Stimulated activated memory B cell treated with anti-CD40 and anti-IgM and Interleukin-4, amounts not matched to agents 10 μg/mL and 1 μg/mL and 100 μg/mL, for 72 hours (primary cell): ENCODE results near the gene PBX3.

Source experiments
- ATAC-seq: fragments of 150-1000 bp; cut with Tn5 transposase; 2 replicates; pipeline ENCODE4 v1.10.0; 2021
- H3K27ac Mint-ChIP-seq: one replicate; pipeline ENCODE4 v1.8.0; 2022; ENCODE audit warnings: mild to moderate bottlenecking, mixed read lengths
- H3K27me3 Mint-ChIP-seq: one replicate; pipeline ENCODE4 v1.8.0; 2022; ENCODE audit warnings: mixed read lengths
- H3K36me3 Mint-ChIP-seq: one replicate; pipeline ENCODE4 v1.8.0; 2022; ENCODE audit warnings: mixed read lengths
- H3K4me1 Mint-ChIP-seq: one replicate; pipeline ENCODE4 v1.8.0; 2022; ENCODE audit warnings: mixed read lengths
- H3K4me3 Mint-ChIP-seq: one replicate; pipeline ENCODE4 v1.8.0; 2022; ENCODE audit warnings: mild to moderate bottlenecking, moderate library complexity, mixed read lengths
- H3K9me3 Mint-ChIP-seq: one replicate; pipeline ENCODE4 v1.8.0; 2022; ENCODE audit warnings: mixed read lengths

Gene PBX3

GRCh38 chr9:125747053-125747764, at the start of gene PBX3:
PBX3 (plus strand) TSS chr9:125747373.
- Mint-ChIP-seq H3K9me3 (no peaks in the 10 kb centered on the region), H3K27me3 (no peaks in the 10 kb centered on the region), H3K36me3 (peaks cover 28% of the 10 kb centered on the region), H3K27ac (peak within 1 kb of the TSS; percentile 85), H3K4me3 (peak within 1 kb of the TSS; percentile 95), H3K4me1 (peaks cover 56% of the 10 kb centered on the region)
- ATAC-seq, result peak; percentile 22

- Mint-ChIP-seq H3K27me3 (no peaks in the 10 kb centered on the region), H3K4me3 (no peak overlapping the region), H3K4me1 (peaks cover 73% of the 10 kb centered on the region), H3K9me3 (no peaks in the 10 kb centered on the region), H3K27ac (peak overlapping the region; percentile 71), H3K36me3 (peaks cover 36% of the 10 kb centered on the region)
- no peak for ATAC-seq
These were observed 47.3 kb upstream of the PBX3 start for GRCh38 chr9:125699870-125700269.

GRCh38 chr9:125700791-125701190, 46.4 kb upstream of the PBX3 start:
- H3K27me3 Mint-ChIP-seq, result no peaks in the 10 kb centered on the region
- peak overlapping the region; percentile 71 for H3K27ac Mint-ChIP-seq
- ATAC-seq, result peak; percentile 97
- H3K36me3 Mint-ChIP-seq, result peaks cover 44% of the 10 kb centered on the region
- peak overlapping the region; percentile 65 for H3K4me3 Mint-ChIP-seq
- peaks cover 82% of the 10 kb centered on the region for H3K4me1 Mint-ChIP-seq
- H3K9me3 Mint-ChIP-seq, result no peaks in the 10 kb centered on the region

- peak; percentile 64 for ATAC-seq
- H3K4me3 Mint-ChIP-seq, result peak overlapping the region; percentile 65
These were observed 45.8 kb upstream of the PBX3 start for GRCh38 chr9:125701351-125701750.

GRCh38 chr9:125703662-125704061, 43.5 kb upstream of the PBX3 start:
- Mint-ChIP-seq H3K27ac (peak overlapping the region; percentile 89), H3K4me3 (no peak overlapping the region), H3K4me1 (peaks cover 69% of the 10 kb centered on the region), H3K36me3 (peaks cover 23% of the 10 kb centered on the region), H3K27me3 (no peaks in the 10 kb centered on the region), H3K9me3 (no peaks in the 10 kb centered on the region)
- ATAC-seq, result no peak

More at GRCh38 chr9:125701351-125701750, 45.8 kb upstream of the PBX3 start:
- Mint-ChIP-seq H3K4me1 (peaks cover 79% of the 10 kb centered on the region), H3K9me3 (no peaks in the 10 kb centered on the region), H3K36me3 (peaks cover 39% of the 10 kb centered on the region), H3K27me3 (no peaks in the 10 kb centered on the region), H3K27ac (peak overlapping the region; percentile 71)

- ATAC-seq, result no peak
- Mint-ChIP-seq H3K4me1 (peaks cover 49% of the 10 kb centered on the region), H3K27me3 (no peaks in the 10 kb centered on the region), H3K9me3 (no peaks in the 10 kb centered on the region), H3K27ac (peak overlapping the region; percentile 89), H3K4me3 (peak overlapping the region; percentile 88), H3K36me3 (peaks cover 23% of the 10 kb centered on the region)
These were observed 41.3 kb upstream of the PBX3 start for GRCh38 chr9:125705893-125706292.

GRCh38 chr9:125706651-125707471, 40.3 kb upstream of the PBX3 start, which contains the start of gene MAPKAP1:
MAPKAP1 (minus strand) TSS chr9:125707208; CDS start chr9:125672574, 34,634 bp downstream.
- Mint-ChIP-seq H3K9me3 (no peaks in the 10 kb centered on the region), H3K36me3 (peaks cover 23% of the 10 kb centered on the region), H3K27ac (peak within 1 kb of the TSS; percentile 89), H3K27me3 (no peaks in the 10 kb centered on the region), H3K4me3 (peak within 1 kb of the TSS; percentile 88), H3K4me1 (peaks cover 39% of the 10 kb centered on the region)
- peak; percentile 99 for ATAC-seq

GRCh38 chr9:125707472-125707804, 39.7 kb upstream of the PBX3 start:
- Mint-ChIP-seq H3K36me3 (peaks cover 23% of the 10 kb centered on the region), H3K27ac (peak overlapping the region; percentile 89), H3K4me1 (peaks cover 39% of the 10 kb centered on the region), H3K9me3 (no peaks in the 10 kb centered on the region), H3K4me3 (peak overlapping the region; percentile 88), H3K27me3 (no peaks in the 10 kb centered on the region)
- no peak for ATAC-seq

GRCh38 chr9:125726456-125727132, 20.6 kb upstream of the PBX3 start:
- ATAC-seq, result no peak
- no peaks in the 10 kb centered on the region for H3K27me3 Mint-ChIP-seq
- H3K36me3 Mint-ChIP-seq, result no peaks in the 10 kb centered on the region
- H3K9me3 Mint-ChIP-seq, result no peaks in the 10 kb centered on the region
- H3K4me3 Mint-ChIP-seq, result no peak overlapping the region
- H3K27ac Mint-ChIP-seq, result no peak overlapping the region
- H3K4me1 Mint-ChIP-seq, result no peaks in the 10 kb centered on the region

- no peak for ATAC-seq
- H3K27ac Mint-ChIP-seq, result no peak overlapping the region
- no peak overlapping the region for H3K4me3 Mint-ChIP-seq
- no peaks in the 10 kb centered on the region for H3K36me3 Mint-ChIP-seq
- H3K27me3 Mint-ChIP-seq, result no peaks in the 10 kb centered on the region
- no peaks in the 10 kb centered on the region for H3K9me3 Mint-ChIP-seq
- H3K4me1 Mint-ChIP-seq, result no peaks in the 10 kb centered on the region
These were observed 17.0 kb upstream of the PBX3 start for GRCh38 chr9:125730168-125730567.

- H3K27ac Mint-ChIP-seq, result no peak overlapping the region
- H3K4me3 Mint-ChIP-seq, result no peak overlapping the region
- no peaks in the 10 kb centered on the region for H3K36me3 Mint-ChIP-seq
- H3K27me3 Mint-ChIP-seq, result no peaks in the 10 kb centered on the region
- ATAC-seq, result no peak
- H3K4me1 Mint-ChIP-seq, result no peaks in the 10 kb centered on the region
- no peaks in the 10 kb centered on the region for H3K9me3 Mint-ChIP-seq
These were observed 14.6 kb upstream of the PBX3 start for GRCh38 chr9:125732562-125732961.

GRCh38 chr9:125739436-125739835, 7.7 kb upstream of the PBX3 start:
- no peak overlapping the region for H3K27ac Mint-ChIP-seq
- no peaks in the 10 kb centered on the region for H3K9me3 Mint-ChIP-seq
- no peak for ATAC-seq
- no peaks in the 10 kb centered on the region for H3K36me3 Mint-ChIP-seq
- H3K4me1 Mint-ChIP-seq, result peaks cover 8% of the 10 kb centered on the region
- H3K27me3 Mint-ChIP-seq, result no peaks in the 10 kb centered on the region
- H3K4me3 Mint-ChIP-seq, result no peak overlapping the region

- Mint-ChIP-seq H3K27ac (peak overlapping the region; percentile 85), H3K4me3 (no peak overlapping the region), H3K36me3 (no peaks in the 10 kb centered on the region), H3K4me1 (peaks cover 26% of the 10 kb centered on the region), H3K9me3 (no peaks in the 10 kb centered on the region), H3K27me3 (no peaks in the 10 kb centered on the region)
- no peak for ATAC-seq
These were observed 4.5 kb upstream of the PBX3 start for GRCh38 chr9:125742657-125743056.

GRCh38 chr9:125743682-125744428, 3.3 kb upstream of the PBX3 start:
- H3K27ac Mint-ChIP-seq, result peak overlapping the region; percentile 85
- peak; percentile 21 for ATAC-seq
- peak overlapping the region; percentile 36 for H3K4me3 Mint-ChIP-seq

GRCh38 chr9:125744616-125745015, 2.6 kb upstream of the PBX3 start:
- ATAC-seq, result no peak
- Mint-ChIP-seq H3K27me3 (no peaks in the 10 kb centered on the region), H3K9me3 (no peaks in the 10 kb centered on the region), H3K4me3 (peak overlapping the region; percentile 47), H3K36me3 (peaks cover 14% of the 10 kb centered on the region), H3K4me1 (peaks cover 39% of the 10 kb centered on the region), H3K27ac (peak overlapping the region; percentile 85)

More at GRCh38 chr9:125743682-125744428, 3.3 kb upstream of the PBX3 start:
- peaks cover 31% of the 10 kb centered on the region for H3K4me1 Mint-ChIP-seq
- H3K27me3 Mint-ChIP-seq, result no peaks in the 10 kb centered on the region
- H3K9me3 Mint-ChIP-seq, result no peaks in the 10 kb centered on the region
- H3K36me3 Mint-ChIP-seq, result peaks cover 7% of the 10 kb centered on the region
